Kidney tubule cell (primary cell): ENCODE data around the gene FARP1.

Experiments
- DNase-seq: peaks from one replicate; pipeline ENCODE4 v3.0.0-alpha.2; 2018; ENCODE audit warnings: low spot score

The FARP1 gene

DNA sequence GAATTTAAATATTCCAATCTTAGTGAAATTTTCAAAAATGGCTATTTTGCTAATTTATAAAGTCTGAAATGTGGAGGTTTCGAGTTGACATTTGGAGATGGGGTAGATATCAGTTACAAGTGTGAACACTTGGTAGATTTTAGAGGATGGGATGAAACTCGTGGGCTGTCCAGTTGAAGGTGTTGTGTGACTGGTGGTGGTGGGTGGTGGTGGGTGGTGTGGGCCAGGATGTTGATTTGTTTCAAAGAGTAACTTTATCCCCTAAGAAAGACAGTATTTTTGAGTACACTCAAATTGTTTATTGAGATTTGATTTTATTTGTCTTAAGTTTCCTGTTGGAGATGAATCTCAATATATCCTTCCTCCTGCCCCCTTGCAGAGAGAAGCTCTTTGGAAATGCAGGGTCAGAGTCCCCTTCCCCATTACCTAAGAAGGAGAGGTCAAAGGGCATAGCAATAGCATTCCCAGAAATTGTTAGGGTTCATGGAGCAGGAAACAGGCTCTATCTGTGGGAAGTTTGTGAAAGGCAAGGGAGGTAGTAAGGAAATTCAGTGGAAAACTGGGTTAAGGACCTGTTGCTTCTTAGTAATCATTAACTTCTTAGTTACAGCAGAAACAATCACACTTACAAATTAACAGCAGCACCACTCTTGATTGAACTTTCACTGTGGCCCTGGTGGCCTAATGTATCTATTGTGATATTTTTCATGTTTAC lies 167.7 kb downstream of the FARP1 start:
- DNase-seq = peak; percentile 54

DNA sequence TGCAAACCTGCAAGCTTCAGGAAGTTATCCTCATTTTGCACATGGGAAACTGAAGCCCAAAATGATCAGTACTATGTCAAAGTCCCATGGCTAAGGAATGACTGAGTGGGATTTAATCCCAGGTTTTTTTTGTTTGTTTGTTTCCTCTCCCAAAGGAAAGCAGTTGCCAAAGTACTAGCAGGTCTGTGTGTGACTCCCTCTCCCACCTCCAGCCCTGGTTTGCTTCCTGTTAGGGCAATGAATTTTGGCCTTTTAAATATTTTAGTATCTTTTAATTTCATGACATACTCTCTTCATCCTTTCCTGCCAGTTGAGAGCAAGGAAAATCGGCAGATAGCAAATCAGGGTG lies 168.3 kb downstream of the FARP1 start:
- DNase-seq = no peak

DNA sequence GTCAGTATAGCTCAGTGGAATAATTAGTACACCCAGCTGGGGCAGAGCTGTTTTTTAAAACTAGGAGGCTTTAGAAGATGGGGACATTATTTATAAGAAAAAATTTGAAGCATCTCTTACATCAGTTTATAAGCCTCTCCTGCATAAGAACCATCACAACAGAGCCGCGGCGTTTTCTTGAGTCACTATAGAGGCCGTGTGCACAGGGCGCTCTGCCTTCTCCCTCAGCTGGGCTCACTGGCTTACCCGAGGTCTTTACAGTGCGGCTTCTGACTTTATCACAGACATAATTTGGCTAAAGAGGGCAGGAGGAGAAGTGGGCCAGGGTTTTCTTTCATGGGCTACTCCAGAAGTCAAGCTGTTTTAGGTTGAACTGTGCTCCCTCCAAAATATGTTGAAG lies 169.7 kb downstream of the FARP1 start:
- peak; percentile 56 for DNase-seq

DNA sequence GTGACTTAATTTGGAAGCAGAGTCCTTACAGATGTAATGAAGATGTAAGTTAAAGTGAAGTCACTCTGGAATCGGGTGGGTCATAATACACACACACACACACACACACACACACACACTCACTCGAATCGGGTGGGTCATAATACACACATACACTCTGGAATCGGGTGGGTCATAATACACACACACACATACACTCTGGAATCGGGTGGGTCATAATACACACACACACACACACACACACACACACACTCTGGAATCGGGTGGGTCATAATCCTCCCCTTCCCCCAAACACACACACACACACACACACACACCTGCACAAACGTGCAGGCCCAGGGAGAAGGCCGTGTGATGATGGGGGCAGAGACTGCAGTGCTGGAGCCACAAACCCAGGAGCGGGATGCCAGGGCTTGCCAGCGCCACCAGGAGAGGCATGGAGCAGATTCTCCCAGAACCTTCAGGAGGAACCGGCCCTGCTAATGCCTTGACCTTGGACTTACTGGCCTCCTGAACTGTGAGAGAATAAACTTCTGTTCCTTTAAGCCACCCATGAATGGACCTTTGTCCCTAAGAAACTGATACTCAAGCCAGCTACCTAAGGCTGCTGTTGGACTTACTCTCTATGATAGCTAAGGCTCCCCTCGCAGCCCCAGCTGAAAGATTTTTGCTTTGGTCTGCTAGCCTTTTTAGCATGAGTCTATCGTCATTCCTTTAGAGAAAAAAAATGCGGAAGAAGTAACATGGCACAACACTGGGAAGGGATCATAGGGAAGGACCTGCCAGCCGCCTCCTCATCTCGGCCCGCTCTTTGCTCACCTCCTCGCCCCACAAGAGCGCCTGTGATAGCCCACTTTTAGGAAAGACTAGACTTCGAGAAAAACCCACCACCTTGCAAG lies 170.4 kb downstream of the FARP1 start:
- peak; percentile 27 for DNase-seq

DNA sequence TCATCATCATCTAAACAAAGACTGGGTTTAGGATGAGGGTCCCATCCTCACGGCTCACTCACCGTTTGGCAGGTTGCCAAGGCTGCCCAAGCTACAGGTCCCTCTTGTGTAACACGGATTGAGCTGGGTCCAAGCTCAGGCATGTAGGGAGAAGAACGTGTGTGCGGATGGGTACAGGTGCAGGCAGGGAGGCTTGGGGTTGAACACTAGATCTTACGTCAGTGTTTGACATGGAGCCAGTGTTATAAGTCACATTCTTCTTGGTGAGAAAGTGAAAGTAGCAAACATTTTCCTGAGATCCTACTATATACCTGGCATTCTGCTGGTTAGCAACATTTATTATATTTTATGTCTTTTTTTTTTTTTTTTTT lies 171.0 kb downstream of the FARP1 start:
- DNase-seq = peak; percentile 58

DNA sequence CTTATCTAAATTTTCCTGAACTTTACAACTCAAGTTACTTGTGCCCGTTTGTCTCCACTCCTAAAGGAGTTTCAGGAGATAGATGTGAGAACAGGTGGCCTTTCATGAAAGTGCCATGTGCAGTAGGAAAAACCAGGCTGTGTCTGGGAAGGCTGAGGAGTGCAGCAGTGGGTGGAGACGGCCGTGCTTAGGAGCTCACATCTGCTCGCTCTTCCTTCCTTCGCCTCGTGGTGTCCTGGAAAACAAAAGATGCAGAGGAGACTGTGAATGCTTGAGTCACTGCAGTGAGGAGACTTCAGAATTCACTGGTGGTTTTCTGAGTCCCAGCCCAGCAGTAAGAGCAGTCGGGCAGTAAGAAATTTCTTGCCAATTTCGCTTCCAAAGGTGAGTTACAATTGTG lies 172.6 kb downstream of the FARP1 start:
- peak; percentile 50 for DNase-seq

DNA sequence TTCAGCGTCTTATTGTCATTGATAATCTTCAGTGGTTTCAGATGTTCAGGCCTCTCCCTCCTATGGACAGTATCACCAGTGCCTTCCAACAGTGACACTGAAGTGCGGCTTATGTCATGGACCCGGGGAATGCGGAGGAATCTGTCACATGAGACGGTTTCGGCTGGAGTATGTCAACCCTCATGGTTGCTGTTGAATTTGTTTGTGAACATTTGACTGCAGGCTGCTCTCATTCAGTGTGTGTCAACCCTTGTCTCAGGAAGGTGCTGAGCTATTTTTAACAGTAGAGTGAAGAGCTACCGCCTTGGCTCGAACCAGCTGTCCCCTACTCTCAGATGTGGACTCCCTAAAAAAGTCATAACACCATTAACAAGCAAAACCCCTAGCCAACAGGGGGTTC lies 173.0 kb downstream of the FARP1 start:
- DNase-seq = no peak

DNA sequence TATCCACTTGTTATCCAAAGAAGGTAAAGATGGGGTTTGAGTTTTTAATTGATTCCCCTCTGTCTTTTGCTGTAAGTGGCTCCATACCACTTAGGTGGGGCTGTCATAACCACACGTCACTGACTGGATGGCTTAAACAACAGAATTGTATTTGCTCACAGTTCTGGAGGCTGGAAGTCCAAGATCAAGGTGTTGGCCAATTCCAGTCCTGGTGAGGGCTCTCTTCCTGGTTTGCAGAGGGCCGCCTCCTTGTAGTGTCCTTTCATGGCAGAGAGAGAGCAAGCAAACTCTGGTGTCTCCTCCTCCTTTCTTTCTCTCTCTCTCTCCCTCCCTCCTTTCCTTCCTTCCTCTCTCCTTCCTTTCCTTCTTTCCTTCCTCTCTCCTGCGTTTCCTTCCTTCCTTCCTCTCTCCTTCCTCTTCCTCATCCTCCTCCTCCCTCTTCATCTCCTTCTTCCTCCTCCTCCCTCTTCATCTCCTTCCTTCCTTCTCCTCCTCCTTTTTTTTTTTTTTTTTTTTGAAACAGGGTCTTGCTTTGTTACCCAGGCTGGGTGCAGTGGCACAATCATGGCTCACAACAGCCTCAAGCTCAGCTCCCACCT lies 174.8 kb downstream of the FARP1 start:
- no peak for DNase-seq

DNA sequence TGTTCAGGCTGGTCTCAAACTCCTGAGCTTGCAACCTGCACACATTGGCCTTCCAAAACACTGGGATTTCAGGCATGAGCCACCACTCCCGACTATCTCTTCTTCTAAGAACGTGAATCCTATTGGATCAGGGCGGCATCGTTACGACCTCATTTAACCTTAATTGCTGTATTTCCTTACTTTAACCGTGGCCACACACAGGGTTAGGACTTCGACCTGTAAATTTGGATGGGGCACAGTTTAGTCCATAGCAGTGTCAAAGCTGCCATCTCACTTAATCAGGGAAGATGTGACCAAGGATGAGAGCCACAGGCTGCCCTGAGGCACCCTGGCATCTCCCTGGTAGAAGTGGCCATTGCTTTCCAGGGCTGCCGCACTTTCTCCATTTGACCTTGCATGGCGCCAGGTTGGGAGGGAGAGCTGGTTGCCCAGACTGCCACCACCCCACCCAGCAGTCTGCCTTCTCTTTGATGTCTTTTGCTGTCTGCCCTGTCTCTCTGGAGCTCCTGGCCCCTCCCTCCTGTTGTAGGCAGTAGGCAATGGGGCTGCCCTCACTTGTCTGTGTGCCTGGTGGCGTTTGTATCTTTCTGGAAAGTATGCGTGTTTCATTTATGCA lies 175.5 kb downstream of the FARP1 start:
- no peak for DNase-seq

DNA sequence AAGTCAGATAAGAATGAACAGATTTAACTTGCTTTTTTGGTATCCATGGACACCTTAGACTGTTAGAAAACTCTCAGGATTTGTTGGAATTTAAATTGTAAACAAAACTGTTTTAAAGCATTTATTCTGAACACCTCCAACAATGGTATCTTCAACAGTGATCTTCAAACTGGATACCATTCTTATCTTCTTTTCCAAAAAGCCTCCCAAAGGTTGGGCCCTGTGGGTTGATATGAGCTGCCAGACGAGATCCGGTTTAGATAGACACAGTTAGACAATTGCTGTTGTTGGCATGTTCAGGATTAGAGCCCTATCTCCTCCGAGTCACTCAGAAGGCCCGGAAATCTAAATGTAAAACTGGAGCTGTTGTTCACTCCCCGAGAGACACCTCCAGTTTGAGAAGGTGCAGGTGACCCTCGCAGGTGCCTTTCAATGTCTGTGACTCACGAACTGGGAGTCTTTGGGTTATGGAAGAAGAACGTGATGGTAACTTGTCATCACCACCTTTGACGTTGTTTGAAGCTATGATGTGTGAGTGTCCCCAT lies 177.7 kb downstream of the FARP1 start:
- no peak for DNase-seq

DNA sequence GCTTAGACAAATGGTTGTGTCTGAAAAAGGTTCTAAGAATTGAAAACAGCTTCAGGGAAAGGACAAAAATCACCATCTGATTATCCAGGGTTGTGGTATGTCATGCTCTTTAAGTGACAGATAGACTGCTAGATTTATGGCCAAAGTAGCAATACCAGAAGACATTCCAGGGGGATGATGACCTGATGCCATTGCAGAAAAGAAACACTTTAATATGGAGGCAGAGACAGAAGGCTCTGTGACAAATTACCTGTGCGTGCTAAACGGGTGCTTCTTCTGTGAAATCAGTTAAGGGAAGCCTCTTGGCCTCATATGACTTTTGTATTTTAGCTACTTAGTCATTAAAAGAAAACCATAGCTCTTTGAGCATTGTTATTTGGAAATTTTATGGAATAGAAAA lies 178.5 kb downstream of the FARP1 start:
- no peak for DNase-seq

DNA sequence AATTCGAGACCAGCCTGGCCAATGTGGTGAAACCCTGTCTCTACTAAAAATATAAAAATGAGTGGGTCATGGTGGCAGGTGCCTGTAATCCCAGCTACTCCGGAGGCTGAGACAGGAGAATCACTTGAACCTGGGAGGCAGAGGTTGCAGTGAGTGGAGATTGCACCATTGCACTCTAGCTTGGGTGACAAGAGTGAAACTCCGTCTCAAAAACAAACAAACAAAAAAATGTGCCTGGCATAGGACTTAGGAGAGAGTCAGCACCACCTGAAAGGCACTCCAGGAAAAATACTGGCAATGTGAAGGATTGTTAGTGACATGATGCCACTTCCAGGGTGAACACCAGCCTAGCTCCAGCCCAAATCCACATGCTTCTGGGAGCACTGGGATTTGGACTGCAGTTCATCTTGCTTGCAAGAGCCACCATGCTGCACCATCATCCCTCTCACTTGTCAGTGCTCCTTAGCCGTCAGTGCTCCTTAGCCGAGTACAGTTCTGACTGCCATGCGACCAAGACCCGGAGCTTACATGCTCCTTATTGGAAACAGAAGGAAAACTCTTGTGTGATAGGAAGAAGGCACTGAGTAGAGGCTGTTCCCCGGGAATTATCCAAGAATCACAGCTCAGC lies 179.3 kb downstream of the FARP1 start:
- DNase-seq = no peak

DNA sequence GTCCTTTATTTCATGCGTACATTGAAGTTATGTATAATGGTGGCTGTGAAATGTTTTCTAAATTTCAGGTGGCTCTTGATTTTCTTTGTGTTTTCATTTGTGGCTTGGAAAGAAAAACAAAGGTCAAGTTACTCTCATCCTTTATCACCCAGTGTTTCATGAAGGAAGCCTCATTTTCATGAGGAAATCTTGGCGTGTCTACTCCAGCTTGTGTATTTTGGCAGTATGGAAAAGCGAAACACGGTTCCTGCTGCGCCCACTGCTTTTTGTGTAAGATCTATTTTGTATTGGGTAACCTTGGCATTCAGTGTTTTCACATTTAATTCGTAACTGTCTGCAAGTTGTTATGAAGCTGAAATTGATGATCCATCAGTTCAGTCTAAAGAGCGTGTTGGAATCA lies 181.2 kb downstream of the FARP1 start:
- DNase-seq = no peak

DNA sequence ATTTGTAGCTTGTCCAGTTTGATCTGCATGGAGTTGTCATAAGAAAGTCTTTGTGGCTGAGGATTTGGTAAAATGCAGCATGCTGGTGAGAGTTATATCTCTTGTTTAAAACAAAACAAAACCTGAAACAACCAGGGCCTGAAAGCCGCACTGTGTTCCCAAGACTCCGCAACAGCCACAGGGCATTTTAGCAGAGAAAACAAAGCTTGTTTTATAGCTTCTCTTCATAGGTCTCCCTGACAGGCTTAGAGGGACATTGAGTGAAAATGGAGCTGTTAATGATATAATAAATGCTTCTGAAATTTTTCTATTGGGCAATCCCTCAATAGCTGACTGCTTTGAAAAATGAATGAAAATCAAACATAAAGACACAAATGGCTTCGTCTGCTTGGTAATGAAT lies 182.8 kb downstream of the FARP1 start:
- no peak for DNase-seq

DNA sequence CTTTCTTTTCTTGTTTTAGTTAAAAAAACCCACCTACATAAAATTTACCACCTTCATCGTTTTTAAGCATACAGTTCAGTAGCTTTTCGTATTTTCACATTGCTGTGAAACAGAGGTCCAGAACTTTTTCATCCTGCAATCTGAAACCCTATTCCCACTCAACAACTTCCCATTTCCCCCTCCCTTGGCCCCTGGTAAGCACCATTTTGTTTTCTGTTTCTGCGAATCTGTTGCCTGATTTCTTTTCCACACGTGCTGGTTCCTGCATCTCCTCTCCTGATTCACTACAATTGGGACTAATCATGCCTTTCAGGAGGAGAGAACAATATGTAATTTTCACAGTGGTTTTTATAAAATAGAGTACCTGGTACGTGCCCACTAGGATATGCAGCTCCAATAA lies 183.4 kb downstream of the FARP1 start:
- no peak for DNase-seq

DNA sequence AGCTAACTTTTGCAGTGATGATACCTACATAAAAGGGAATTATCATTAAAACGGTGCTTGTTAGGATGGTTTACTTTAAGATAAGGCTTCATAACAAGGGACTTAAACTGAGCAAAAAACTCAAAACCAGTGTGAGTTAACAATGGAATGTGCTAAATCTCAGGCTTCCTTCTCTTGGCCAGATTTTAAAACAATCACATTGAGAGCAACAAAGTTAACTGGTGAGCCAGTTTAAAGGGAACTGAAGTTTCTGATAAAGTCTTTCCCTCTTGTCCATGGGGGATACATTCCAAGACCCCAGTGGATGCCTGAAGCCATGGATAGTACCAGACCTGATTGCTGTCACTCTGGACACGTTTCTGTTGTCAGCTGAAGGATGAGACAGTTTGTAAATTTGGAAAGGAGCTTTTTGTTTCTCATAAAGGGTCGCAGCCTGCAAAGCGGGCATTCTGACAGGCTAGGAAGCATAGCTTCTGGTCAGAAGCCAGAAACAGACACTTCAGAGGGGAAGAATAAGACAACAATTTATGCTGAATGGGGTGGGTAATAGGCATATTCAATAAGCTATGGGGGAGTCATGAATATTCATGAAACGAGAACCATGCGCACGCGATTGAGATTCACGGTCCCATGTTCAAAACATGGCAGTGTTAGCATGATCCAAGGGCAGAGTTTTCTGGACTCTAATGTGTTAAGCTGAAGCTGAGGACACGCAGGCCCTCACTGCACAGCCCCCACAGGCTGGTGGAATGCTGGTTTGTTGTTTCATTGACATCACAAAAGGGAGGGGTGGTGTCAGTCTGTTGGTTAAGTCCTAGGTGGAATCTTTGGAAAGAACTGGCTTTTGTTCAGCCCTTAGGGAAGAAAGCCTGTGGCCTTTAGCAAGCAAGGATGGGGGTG lies 184.7 kb downstream of the FARP1 start:
- peak; percentile 43 for DNase-seq

DNA sequence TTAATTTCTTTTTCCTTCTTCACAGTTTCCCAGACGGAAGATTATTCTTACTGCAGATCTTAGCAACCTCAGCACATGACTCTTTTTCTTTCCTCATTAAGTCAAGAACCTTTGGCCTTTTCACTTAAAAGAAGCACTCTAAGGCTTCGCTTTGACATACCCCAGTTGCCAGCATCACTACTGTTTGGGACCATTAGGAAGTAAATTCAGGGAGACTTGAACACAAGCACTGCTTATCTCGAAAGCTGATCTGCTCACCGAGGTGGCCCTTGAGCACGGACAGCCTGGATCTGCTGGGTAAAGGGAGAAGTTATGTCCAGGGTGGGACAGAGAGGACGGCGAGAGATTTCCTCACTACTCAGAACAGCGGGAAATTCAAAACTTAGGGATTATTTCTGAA lies 185.6 kb downstream of the FARP1 start:
- no peak for DNase-seq

DNA sequence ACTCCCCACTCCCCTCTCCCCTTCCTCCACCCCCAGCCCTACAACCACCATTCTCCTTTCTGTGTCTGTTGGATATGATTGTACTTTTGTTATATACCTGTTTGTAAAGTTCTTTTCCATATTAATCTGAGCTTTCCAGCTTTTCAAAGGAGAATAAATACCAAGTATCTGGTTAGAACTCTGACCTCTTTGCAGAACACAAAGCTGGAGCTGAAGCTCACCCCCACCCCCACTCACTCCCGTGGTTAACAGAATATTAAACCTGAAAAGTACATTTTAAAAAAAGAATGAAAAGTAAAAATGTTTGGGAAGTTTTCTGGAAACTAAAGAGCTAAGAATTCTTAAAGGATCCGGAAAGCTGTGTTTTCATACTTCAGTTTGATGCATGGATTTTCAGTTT lies 189.3 kb downstream of the FARP1 start:
- DNase-seq = no peak

DNA sequence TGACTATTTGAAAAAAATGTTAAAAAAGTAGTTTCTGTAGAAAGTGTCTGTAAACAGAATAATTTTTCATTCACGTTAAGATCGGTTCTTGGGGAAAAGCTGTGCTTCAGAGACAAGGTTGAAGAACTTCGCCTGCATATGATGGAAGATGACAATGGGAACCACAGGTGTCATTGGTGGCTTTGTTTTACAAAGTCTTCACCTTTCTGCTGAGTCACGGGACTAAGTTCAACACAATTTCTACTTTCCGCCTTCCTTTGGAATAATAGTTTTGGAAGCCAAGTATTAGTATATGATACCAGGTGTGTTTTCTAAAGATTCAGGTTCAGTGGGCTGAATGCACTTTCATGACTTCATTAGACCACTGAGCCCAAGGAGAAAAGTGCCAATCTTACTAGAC lies 189.8 kb downstream of the FARP1 start:
- no peak for DNase-seq

DNA sequence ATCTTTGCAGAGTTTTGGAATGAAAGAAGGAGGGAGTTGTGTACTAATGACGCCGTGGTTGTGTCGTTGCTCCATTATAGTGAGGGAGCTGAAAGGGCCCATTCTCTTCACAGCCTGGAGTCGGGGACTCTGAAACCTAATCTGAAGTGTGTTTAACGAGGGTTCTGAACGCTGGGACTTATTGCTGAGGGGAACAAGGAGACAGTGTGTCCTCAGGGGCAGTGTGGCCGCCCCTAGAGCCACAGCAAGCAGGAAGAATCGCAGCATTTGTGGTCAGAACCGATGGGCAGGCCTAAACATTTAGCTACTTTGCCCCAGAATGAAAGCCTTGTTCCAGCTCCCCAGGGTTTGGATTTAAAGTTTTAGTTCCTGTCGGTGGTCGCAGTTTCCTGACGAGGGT lies 190.6 kb downstream of the FARP1 start:
- no peak for DNase-seq

DNA sequence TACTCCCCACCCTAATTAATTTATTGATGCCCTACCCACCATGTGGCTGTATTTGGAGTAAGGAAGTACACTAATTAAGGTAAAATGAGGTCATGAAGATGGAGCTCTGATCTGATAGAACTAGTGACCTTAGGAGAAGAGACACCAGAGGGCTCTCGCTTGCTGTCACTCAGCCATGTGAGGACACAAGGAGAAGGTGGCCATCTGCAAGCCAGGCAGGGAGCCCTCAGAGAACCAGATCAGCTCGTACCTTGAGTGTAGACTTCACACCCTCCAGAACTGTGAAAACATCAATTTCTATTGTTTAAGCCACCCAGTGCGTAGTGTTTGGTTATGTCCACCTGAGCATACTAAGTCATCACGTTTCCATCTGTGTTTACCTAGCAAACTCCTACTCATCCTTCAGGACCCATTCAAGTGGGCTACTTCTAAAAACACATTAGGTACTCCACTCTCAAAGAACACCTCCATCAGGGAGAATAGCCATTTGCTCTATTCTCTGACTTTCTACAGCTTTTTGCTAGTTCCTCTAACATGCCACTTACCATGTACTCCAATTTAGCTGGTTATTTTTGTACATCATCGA lies 191.8 kb downstream of the FARP1 start:
- no peak for DNase-seq
